T-helper 17 cell (primary cell): ENCODE measurements around the gene SDC4. TPM values are rescaled to one million over a fixed set of nuclear protein-coding genes. Genes with fewer than 3 reads are reported as not detected.

Experiments
- ATAC-seq: fragments of 150-1000 bp; cut with Tn5 transposase; 2 replicates; pipeline ENCODE4 v1.10.0; 2021; ENCODE audit warnings: mild to moderate bottlenecking, moderate library complexity
- DNase-seq, 3 donors: peaks; one replicate each; pipeline versions ENCODE4 v3.0.0 to v3.0.0-alpha.2; 2020 to 2021
- H3K9me3 ChIP-seq: one replicate; pipeline ENCODE4 v1.7.0; 2013; ENCODE audit warnings: low read length, mild to moderate bottlenecking; ENCODE audit not compliant: control insufficient read depth, poor library complexity, severe bottlenecking
- H3K27ac Mint-ChIP-seq: one replicate; pipeline ENCODE4 v1.8.0; 2022; ENCODE audit warnings: mild to moderate bottlenecking, moderate library complexity, mixed read lengths
- H3K27me3 Mint-ChIP-seq: one replicate; pipeline ENCODE4 v1.8.0; 2022; ENCODE audit warnings: mixed read lengths
- H3K36me3 Mint-ChIP-seq: one replicate; pipeline ENCODE4 v1.8.0; 2022; ENCODE audit warnings: low read depth, mixed read lengths
- H3K4me1 Mint-ChIP-seq: one replicate; pipeline ENCODE4 v1.8.0; 2022; ENCODE audit warnings: mild to moderate bottlenecking, mixed read lengths
- H3K4me3 Mint-ChIP-seq: one replicate; pipeline ENCODE4 v1.8.0; 2022; ENCODE audit warnings: mild to moderate bottlenecking, moderate library complexity, mixed read lengths
- total RNA-seq, 4 donors: library from RNA in 2 of 4; stranded (reverse) in 2 of 4; gene quantifications; one replicate each; pipeline ENCODE4 v1.2.3 and lab custom pipeline; 2022 to 2026

Gene SDC4
- total RNA-seq, 2 donors from 2014 or later = 2.7 to 5.3 TPM

DNA sequence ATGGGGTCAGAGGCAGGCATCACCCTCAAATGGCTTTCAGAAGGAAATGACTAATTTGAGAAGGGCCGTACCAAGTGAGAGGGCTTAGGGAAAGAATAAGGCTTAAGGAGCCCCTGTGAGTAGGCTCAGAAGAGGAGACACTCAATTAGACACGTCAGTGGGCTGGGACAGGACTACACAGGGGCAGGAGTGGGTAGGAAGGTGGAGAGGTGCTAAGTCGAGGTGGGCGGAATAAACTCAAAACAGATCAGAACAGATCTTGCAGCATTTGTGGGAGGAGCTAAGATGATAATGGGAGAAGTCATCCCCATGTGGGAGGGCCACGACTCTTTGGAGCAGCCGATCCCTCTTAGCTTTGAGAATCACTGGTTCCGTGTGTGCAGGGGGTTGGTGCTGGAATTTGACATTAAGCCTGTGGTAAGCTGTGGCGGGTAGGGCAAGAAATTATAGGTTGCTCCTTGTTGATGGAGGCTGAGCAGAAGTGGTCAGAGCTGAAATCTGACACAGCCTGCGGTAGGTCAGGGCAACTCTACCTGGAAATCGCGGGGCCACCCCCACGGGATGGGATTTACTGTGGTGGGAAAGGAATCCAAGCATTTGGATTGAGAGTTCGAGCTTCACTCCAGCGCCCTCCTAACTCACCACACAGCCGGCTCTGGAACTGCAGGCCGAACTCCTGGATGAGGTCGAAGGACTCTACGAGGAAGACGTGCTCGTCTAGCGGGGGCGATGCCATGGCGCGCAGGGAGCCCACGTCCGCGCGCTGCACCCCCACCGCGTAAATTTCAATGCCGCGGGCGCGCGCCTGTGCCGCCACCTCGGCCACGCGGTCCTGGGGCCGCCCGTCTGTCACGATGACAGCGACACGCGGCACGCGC lies 44.4 kb downstream of the SDC4 start:
- no peak for DNase-seq
- no peak overlapping the region for H3K27ac Mint-ChIP-seq

GRCh38 chr20:45301824-45302271 lies 46.4 kb downstream of the SDC4 start:
- no peak overlapping the region for H3K27ac Mint-ChIP-seq
- H3K27me3 Mint-ChIP-seq = peaks cover 78% of the 10 kb centered on the region
- peaks cover 5% of the 10 kb centered on the region for H3K4me1 Mint-ChIP-seq
- H3K9me3 ChIP-seq = no peaks in the 10 kb centered on the region
- no peak for ATAC-seq
- peaks cover 4% of the 10 kb centered on the region for H3K36me3 Mint-ChIP-seq
- DNase-seq = no peak
- no peak overlapping the region for H3K4me3 Mint-ChIP-seq

More for the DNA sequence above, 44.4 kb downstream of the SDC4 start:
- no peak for ATAC-seq
- H3K36me3 Mint-ChIP-seq = peaks cover 4% of the 10 kb centered on the region
- no peak overlapping the region for H3K4me3 Mint-ChIP-seq
- no peaks in the 10 kb centered on the region for H3K9me3 ChIP-seq
- H3K4me1 Mint-ChIP-seq = peaks cover 5% of the 10 kb centered on the region
- H3K27me3 Mint-ChIP-seq = peaks cover 76% of the 10 kb centered on the region

DNA sequence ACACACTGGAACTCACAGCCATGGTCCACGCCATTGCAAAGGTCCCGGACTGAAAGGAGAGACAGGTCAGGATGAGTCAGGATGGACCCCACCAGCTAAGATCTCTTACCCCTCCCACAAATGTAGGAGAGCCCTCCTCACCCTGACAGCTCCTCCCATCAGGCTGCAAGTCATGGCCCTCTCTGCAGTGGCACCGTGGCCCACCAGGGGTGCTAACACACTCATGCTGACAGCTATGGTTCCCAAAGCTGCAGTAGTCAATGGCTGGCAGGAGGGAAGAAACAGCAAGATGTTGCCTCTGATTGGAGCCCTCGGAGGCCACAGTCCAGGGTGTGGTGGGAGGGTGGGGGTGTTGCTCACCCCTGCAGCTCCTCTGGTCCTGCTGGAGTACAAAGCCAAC lies 47.3 kb downstream of the SDC4 start:
- ATAC-seq (peak; percentile 71), DNase-seq (no peak)
- H3K4me1 Mint-ChIP-seq = peaks cover 5% of the 10 kb centered on the region
- no peak overlapping the region for H3K4me3 Mint-ChIP-seq
- H3K36me3 Mint-ChIP-seq = peaks cover 7% of the 10 kb centered on the region
- no peak overlapping the region for H3K27ac Mint-ChIP-seq
- no peaks in the 10 kb centered on the region for H3K9me3 ChIP-seq
- peaks cover 78% of the 10 kb centered on the region for H3K27me3 Mint-ChIP-seq

DNA sequence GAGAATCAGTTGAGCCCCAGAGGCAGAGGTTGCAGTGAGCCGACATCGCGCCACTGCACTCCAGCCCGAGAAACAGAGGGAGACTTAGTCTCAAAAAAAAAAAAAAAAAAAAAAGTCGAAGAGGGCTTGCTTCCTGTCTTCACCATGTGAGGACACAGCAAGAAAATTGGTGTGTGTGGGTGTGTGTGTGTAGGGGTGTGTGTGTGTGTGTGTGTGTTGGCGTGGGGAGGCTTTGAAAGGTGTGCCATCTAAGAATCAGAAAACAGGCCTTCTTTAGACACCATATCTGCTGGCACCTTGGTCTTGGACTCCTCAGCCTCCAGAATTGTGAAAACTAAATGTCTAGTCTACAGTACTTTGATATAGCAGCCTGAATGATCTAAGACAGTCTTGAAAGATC lies 48.4 kb downstream of the SDC4 start:
- H3K27me3 Mint-ChIP-seq = peaks cover 68% of the 10 kb centered on the region
- peak overlapping the region; percentile 39 for H3K27ac Mint-ChIP-seq
- H3K4me3 Mint-ChIP-seq = no peak overlapping the region
- DNase-seq = no peak
- H3K9me3 ChIP-seq = no peaks in the 10 kb centered on the region
- H3K36me3 Mint-ChIP-seq = peaks cover 7% of the 10 kb centered on the region
- no peak for ATAC-seq
- H3K4me1 Mint-ChIP-seq = peaks cover 5% of the 10 kb centered on the region

GRCh38 chr20:45297786-45298497 lies 50.3 kb downstream of the SDC4 start:
- H3K9me3 ChIP-seq = no peaks in the 10 kb centered on the region
- DNase-seq = no peak
- ATAC-seq = no peak
- peaks cover 7% of the 10 kb centered on the region for H3K36me3 Mint-ChIP-seq
- H3K4me3 Mint-ChIP-seq = no peak overlapping the region
- H3K27ac Mint-ChIP-seq = no peak overlapping the region
- peaks cover 56% of the 10 kb centered on the region for H3K27me3 Mint-ChIP-seq
- peaks cover 8% of the 10 kb centered on the region for H3K4me1 Mint-ChIP-seq

DNA sequence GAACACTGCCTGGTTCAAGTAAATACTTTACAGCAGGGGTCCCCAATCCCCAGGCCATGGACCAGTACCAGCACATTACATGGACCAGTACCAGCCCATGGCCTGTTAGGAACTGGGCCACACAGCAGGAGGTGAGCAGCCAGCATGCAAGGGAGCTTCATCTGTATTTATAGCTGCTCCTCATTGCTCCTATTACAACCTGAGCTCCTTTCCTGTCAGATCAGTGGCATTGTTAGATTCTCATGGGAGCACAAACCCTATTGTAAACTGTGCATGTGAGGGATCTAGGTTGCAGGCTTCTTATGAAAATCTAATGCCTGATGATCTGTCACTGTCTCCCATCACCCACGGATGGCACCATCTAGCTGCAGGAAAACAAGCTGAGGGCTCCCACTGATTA lies 53.6 kb downstream of the SDC4 start:
- Mint-ChIP-seq H3K27me3 (peaks cover 47% of the 10 kb centered on the region), H3K27ac (no peak overlapping the region), H3K36me3 (peaks cover 5% of the 10 kb centered on the region), H3K4me3 (no peak overlapping the region), H3K4me1 (peaks cover 12% of the 10 kb centered on the region)
- DNase-seq = no peak
- no peak for ATAC-seq
- H3K9me3 ChIP-seq = no peaks in the 10 kb centered on the region

DNA sequence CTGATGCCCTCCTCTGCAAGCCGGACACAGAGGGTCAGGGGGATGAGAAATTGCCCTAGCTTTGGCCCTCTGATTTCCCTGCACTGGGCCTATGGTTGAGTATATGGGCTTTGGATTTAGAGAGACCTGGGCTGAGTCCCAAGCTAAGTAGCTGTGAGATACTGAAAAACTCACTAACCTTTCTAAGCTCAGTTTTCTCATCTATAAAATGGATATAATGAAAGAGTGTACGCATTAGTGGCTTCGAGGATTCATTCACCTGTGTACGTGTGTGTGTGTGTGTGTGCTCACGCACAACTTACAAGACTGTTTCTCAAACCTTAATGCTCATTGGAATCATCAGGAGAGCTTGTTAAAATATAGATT lies 54.2 kb downstream of the SDC4 start:
- peaks cover 12% of the 10 kb centered on the region for H3K4me1 Mint-ChIP-seq
- H3K9me3 ChIP-seq = no peaks in the 10 kb centered on the region
- ATAC-seq (no peak), DNase-seq (no peak)
- H3K4me3 Mint-ChIP-seq = peak overlapping the region; percentile 79
- H3K36me3 Mint-ChIP-seq = peaks cover 3% of the 10 kb centered on the region
- H3K27ac Mint-ChIP-seq = no peak overlapping the region
- H3K27me3 Mint-ChIP-seq = peaks cover 45% of the 10 kb centered on the region

DNA sequence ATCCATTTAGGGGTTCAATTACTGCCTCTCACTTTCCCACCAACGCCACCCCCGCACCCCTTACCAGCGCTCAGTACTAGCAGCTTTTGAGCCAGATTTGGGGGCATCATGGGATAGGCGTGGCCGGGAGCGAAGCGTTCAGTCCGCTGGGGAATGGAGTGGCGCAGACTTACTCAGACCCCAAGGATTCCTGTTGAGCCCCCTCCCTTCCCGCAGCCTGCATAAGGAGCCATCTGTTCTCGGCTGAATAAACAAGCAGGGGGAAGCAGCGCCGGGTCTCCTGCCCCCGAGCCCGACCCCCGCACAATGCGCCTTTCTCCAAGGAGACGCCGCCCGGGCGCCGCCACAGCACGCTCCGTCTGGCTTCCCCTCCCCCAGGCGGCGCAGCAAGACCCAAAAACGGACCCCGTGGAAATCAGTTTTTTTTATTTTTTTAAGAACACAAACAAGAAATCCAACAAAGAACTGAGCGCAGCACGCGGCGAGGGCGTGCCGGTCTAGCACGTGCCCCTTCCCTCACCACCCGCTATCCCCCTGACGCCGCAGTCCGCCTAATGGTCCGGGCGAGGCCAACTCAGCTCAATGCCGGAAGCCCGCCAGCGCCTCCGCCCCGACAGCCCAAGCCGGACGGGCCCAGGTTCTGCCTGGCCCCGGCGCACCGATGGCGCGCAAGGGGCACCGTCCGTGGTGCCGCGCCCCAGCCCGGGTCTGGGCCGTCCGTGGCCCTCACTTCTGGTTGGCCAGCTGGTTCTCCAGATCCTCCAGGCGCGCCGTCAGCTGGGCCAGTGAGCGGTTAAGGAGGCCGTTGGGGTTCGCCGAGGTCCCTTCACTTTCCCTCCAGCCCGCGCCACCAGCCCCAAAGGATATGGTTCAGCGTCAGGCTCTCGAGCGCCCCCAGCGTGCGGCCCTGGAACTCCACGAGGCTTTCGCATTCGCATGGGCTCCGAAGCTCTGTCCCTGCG lies 54.9 kb downstream of the SDC4 start:
- H3K9me3 ChIP-seq = no peaks in the 10 kb centered on the region
- peaks cover 12% of the 10 kb centered on the region for H3K4me1 Mint-ChIP-seq
- no peak overlapping the region for H3K27ac Mint-ChIP-seq
- H3K36me3 Mint-ChIP-seq = peaks cover 3% of the 10 kb centered on the region
- peak; percentile 64 to 75 (median 67) for DNase-seq
- peak overlapping the region; percentile 79 for H3K4me3 Mint-ChIP-seq
- peak; percentile 94 for ATAC-seq
- H3K27me3 Mint-ChIP-seq = peaks cover 45% of the 10 kb centered on the region

GRCh38 chr20:45292343-45292742 lies 55.9 kb downstream of the SDC4 start:
- no peak for DNase-seq
- Mint-ChIP-seq H3K36me3 (peaks cover 3% of the 10 kb centered on the region), H3K4me1 (peaks cover 12% of the 10 kb centered on the region), H3K27me3 (peaks cover 49% of the 10 kb centered on the region), H3K27ac (no peak overlapping the region), H3K4me3 (peak overlapping the region; percentile 79)
- H3K9me3 ChIP-seq = no peaks in the 10 kb centered on the region
- ATAC-seq = no peak

GRCh38 chr20:45291526-45291925 lies 56.7 kb downstream of the SDC4 start:
- DNase-seq = no peak
- H3K9me3 ChIP-seq = no peaks in the 10 kb centered on the region
- Mint-ChIP-seq H3K27me3 (peaks cover 55% of the 10 kb centered on the region), H3K4me3 (no peak overlapping the region), H3K36me3 (peaks cover 3% of the 10 kb centered on the region), H3K4me1 (peaks cover 12% of the 10 kb centered on the region), H3K27ac (no peak overlapping the region)
- no peak for ATAC-seq

- H3K4me3 Mint-ChIP-seq = no peak overlapping the region
- H3K9me3 ChIP-seq = no peaks in the 10 kb centered on the region
- no peak overlapping the region for H3K27ac Mint-ChIP-seq
- peaks cover 56% of the 10 kb centered on the region for H3K27me3 Mint-ChIP-seq
- ATAC-seq (peak; percentile 48), DNase-seq (peak in 2 of 3 donors; percentile 28 to 52)
- H3K36me3 Mint-ChIP-seq = no peaks in the 10 kb centered on the region
- peaks cover 12% of the 10 kb centered on the region for H3K4me1 Mint-ChIP-seq
Measured at GRCh38 chr20:45290677-45291355, 57.4 kb downstream of the SDC4 start.

GRCh38 chr20:45289942-45290676 lies 58.1 kb downstream of the SDC4 start:
- Mint-ChIP-seq H3K36me3 (no peaks in the 10 kb centered on the region), H3K27me3 (peaks cover 61% of the 10 kb centered on the region), H3K4me1 (peaks cover 12% of the 10 kb centered on the region), H3K4me3 (no peak overlapping the region), H3K27ac (no peak overlapping the region)
- no peak for ATAC-seq
- DNase-seq = no peak
- no peaks in the 10 kb centered on the region for H3K9me3 ChIP-seq
